ENCODE data around the gene FAM118B.

The FAM118B gene

GRCh38 chr11:126193038-126193478 is 18.5 kb upstream of the FAM118B start:
- Mint-ChIP-seq H3K27me3 (no peaks in the 10 kb centered on the region), H3K4me1 (peaks cover 9% of the 10 kb centered on the region), H3K4me3 (no peak overlapping the region), H3K9me3 (peaks cover 8% of the 10 kb centered on the region), H3K36me3 (peaks cover 28% of the 10 kb centered on the region), H3K27ac (no peak overlapping the region)
- no peak for DNase-seq
- CTCF ChIA-PET, result interaction anchor here (0.7 to 4.8 kb wide), 15 partner anchors 10 to 282 kb away, joined by 3 to 79 read pairs (median 5); no protein-coding TSS in a partner anchor

DNA sequence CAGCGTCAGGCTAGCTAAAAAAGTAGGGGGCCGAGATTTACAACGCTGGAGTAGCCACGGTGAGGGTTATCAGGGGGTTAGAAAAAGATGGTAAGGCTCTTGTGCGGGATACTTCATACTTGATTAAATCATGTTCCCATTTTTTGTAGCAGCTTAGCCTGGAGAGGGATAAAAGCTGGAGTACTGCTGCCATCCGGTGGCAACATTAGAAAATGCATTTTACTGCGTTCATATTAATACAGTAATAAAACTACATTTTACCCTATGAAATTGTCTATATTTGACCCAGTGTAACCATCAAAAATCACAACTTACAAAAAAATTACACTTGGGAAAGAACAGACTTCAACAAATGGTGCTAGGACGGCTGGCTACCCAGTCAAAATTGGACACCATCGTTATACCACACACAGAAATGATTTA is 17.4 kb upstream of the FAM118B start:
- DNase-seq, result peak; percentile 66
- Mint-ChIP-seq H3K9me3 (peaks cover 8% of the 10 kb centered on the region), H3K27ac (no peak overlapping the region), H3K4me3 (no peak overlapping the region), H3K4me1 (no peaks in the 10 kb centered on the region), H3K36me3 (peaks cover 33% of the 10 kb centered on the region), H3K27me3 (no peaks in the 10 kb centered on the region)
- CTCF ChIA-PET, result interaction anchor here (0.6 to 4.8 kb wide), 20 partner anchors 11 to 283 kb away, joined by 3 to 79 read pairs (median 4); no protein-coding TSS in a partner anchor

DNA sequence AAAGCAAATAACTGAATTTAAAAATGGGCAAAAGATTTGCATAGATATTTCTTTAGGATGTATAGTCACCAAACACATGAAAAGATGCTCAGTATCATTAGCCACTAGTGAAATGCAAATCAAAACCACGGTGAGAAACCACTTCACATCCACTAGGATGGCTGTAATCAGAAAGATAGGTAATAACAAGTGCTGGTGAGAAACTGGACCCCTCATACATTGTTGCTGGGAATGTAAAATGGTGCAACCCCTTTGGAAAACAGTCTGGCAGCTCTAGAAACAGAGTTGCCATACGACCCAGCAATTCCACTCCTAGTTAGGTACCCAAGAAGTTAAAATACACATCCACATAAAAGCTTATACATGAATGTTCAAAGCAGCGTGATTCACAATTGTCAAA is 16.5 kb upstream of the FAM118B start:
- Mint-ChIP-seq H3K4me3 (no peak overlapping the region), H3K4me1 (no peaks in the 10 kb centered on the region), H3K27ac (no peak overlapping the region), H3K9me3 (peaks cover 8% of the 10 kb centered on the region), H3K36me3 (peaks cover 39% of the 10 kb centered on the region), H3K27me3 (no peaks in the 10 kb centered on the region)
- DNase-seq, result no peak
- CTCF ChIA-PET, result interaction anchor here (0.9 to 4.8 kb wide), 4 partner anchors 13 to 270 kb away, joined by 3 to 79 read pairs (median 4); no protein-coding TSS in a partner anchor

- no peaks in the 10 kb centered on the region for H3K4me1 Mint-ChIP-seq
- no peak for DNase-seq
- CTCF ChIA-PET, result interaction anchor here (2.1 kb wide), 1 partner anchor 275 kb away, joined by 11 read pairs; no protein-coding TSS in a partner anchor
- H3K27ac Mint-ChIP-seq, result no peak overlapping the region
- H3K36me3 Mint-ChIP-seq, result peaks cover 49% of the 10 kb centered on the region
- peaks cover 8% of the 10 kb centered on the region for H3K9me3 Mint-ChIP-seq
- no peak overlapping the region for H3K4me3 Mint-ChIP-seq
- H3K27me3 Mint-ChIP-seq, result no peaks in the 10 kb centered on the region
Measured at GRCh38 chr11:126197277-126197939, 14.2 kb upstream of the FAM118B start.

GRCh38 chr11:126198648-126199047 is 12.9 kb upstream of the FAM118B start:
- H3K4me1 Mint-ChIP-seq, result no peaks in the 10 kb centered on the region
- no peak for DNase-seq
- H3K4me3 Mint-ChIP-seq, result no peak overlapping the region
- H3K27me3 Mint-ChIP-seq, result no peaks in the 10 kb centered on the region
- CTCF ChIA-PET, result interaction anchor here (1.1 to 2.1 kb wide), 2 partner anchors 256 to 276 kb away, joined by 3 to 11 read pairs; no protein-coding TSS in a partner anchor
- peaks cover 8% of the 10 kb centered on the region for H3K9me3 Mint-ChIP-seq
- H3K36me3 Mint-ChIP-seq, result peaks cover 55% of the 10 kb centered on the region
- no peak overlapping the region for H3K27ac Mint-ChIP-seq

GRCh38 chr11:126202646-126203359 is 8.8 kb upstream of the FAM118B start:
- H3K36me3 Mint-ChIP-seq, result peaks cover 53% of the 10 kb centered on the region
- H3K27ac Mint-ChIP-seq, result no peak overlapping the region
- H3K27me3 Mint-ChIP-seq, result no peaks in the 10 kb centered on the region
- no peak for DNase-seq
- H3K4me3 Mint-ChIP-seq, result no peak overlapping the region
- H3K9me3 Mint-ChIP-seq, result no peaks in the 10 kb centered on the region
- no peaks in the 10 kb centered on the region for H3K4me1 Mint-ChIP-seq
- CTCF ChIA-PET, result interaction anchor here (0.6 kb wide), 1 partner anchor 75 kb away, joined by 3 read pairs; no protein-coding TSS in a partner anchor

- no peak for DNase-seq
- CTCF ChIA-PET, result interaction anchor here (1.4 kb wide), 1 partner anchor 11 kb away, joined by 5 read pairs; no protein-coding TSS in a partner anchor
- H3K9me3 Mint-ChIP-seq, result no peaks in the 10 kb centered on the region
Measured at GRCh38 chr11:126205359-126205758, 6.2 kb upstream of the FAM118B start.

DNA sequence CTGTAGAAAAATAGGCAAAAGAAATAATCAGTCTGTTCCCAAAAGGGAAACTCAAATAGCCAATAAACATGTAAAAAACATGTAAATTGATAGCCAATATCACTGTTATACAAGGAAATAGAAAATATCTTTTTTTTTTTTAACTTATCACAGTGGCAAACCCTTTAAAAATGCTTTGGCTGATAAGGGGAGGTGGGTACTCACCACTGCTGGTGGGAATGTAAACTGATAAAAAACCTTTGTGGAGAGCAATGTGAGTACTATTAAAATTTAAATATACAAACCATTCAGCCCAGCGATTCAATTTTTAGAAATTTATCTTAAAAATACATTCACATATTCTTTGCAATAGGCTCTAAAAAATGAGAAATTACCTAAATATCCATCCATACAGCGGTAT is 3.7 kb upstream of the FAM118B start:
- DNase-seq, result no peak
- Mint-ChIP-seq H3K9me3 (no peaks in the 10 kb centered on the region), H3K36me3 (peaks cover 41% of the 10 kb centered on the region), H3K4me3 (no peak overlapping the region), H3K4me1 (peaks cover 30% of the 10 kb centered on the region), H3K27me3 (peaks cover 8% of the 10 kb centered on the region), H3K27ac (no peak overlapping the region)
- CTCF ChIA-PET, result interaction anchor here (0.9 kb wide), 1 partner anchor 13 kb away, joined by 3 read pairs; no protein-coding TSS in a partner anchor

More at GRCh38 chr11:126205359-126205758, 6.2 kb upstream of the FAM118B start:
- H3K27me3 Mint-ChIP-seq, result no peaks in the 10 kb centered on the region
- H3K36me3 Mint-ChIP-seq, result peaks cover 49% of the 10 kb centered on the region
- H3K27ac Mint-ChIP-seq, result no peak overlapping the region
- H3K4me1 Mint-ChIP-seq, result peaks cover 6% of the 10 kb centered on the region
- no peak overlapping the region for H3K4me3 Mint-ChIP-seq

- Mint-ChIP-seq H3K27ac (peak overlapping the region; percentile 91), H3K27me3 (peaks cover 8% of the 10 kb centered on the region), H3K4me3 (peak overlapping the region; percentile 98), H3K4me1 (peaks cover 39% of the 10 kb centered on the region), H3K36me3 (peaks cover 21% of the 10 kb centered on the region), H3K9me3 (no peaks in the 10 kb centered on the region)
- CTCF ChIA-PET, result no interaction called here
- no peak for DNase-seq
Measured at GRCh38 chr11:126210871-126211235, 729 bp upstream of the FAM118B start.

GRCh38 chr11:126212089-126212660 is 593 bp downstream of the FAM118B start:
- Mint-ChIP-seq H3K27ac (peak overlapping the region; percentile 91), H3K4me1 (peaks cover 40% of the 10 kb centered on the region), H3K27me3 (peaks cover 8% of the 10 kb centered on the region), H3K36me3 (peaks cover 15% of the 10 kb centered on the region), H3K4me3 (peak overlapping the region; percentile 98), H3K9me3 (no peaks in the 10 kb centered on the region)
- no peak for DNase-seq
- CTCF ChIA-PET, result no interaction called here

- Mint-ChIP-seq H3K27ac (no peak overlapping the region), H3K36me3 (peaks cover 7% of the 10 kb centered on the region), H3K4me1 (peaks cover 45% of the 10 kb centered on the region), H3K27me3 (peaks cover 8% of the 10 kb centered on the region), H3K4me3 (no peak overlapping the region), H3K9me3 (no peaks in the 10 kb centered on the region)
- CTCF ChIA-PET, result no interaction called here
- DNase-seq, result no peak
Measured at GRCh38 chr11:126214441-126214840, 2.9 kb downstream of the FAM118B start.

DNA sequence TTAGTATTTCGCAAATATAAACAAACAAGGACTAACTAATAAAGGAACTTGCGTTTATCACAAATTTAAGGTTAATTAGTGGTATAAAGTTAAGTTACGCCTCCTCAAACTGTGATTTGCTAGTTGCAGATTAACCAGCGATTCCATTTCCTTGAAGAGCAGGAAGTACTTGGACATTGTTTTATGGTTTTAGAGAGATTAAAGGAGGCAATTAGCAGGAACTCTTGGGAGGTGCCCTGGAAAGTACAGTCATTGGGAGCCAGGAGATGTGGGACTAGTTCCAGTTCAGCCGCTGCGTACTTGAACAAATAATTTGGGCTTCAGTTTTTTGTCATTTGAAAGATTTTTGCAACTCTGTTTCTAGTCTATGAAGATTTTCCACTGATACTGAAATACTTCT is 3.3 kb downstream of the FAM118B start:
- peaks cover 44% of the 10 kb centered on the region for H3K4me1 Mint-ChIP-seq
- H3K27me3 Mint-ChIP-seq, result peaks cover 8% of the 10 kb centered on the region
- no peak for DNase-seq
- H3K36me3 Mint-ChIP-seq, result peaks cover 5% of the 10 kb centered on the region
- H3K27ac Mint-ChIP-seq, result no peak overlapping the region
- CTCF ChIA-PET, result no interaction called here
- no peaks in the 10 kb centered on the region for H3K9me3 Mint-ChIP-seq
- no peak overlapping the region for H3K4me3 Mint-ChIP-seq

DNA sequence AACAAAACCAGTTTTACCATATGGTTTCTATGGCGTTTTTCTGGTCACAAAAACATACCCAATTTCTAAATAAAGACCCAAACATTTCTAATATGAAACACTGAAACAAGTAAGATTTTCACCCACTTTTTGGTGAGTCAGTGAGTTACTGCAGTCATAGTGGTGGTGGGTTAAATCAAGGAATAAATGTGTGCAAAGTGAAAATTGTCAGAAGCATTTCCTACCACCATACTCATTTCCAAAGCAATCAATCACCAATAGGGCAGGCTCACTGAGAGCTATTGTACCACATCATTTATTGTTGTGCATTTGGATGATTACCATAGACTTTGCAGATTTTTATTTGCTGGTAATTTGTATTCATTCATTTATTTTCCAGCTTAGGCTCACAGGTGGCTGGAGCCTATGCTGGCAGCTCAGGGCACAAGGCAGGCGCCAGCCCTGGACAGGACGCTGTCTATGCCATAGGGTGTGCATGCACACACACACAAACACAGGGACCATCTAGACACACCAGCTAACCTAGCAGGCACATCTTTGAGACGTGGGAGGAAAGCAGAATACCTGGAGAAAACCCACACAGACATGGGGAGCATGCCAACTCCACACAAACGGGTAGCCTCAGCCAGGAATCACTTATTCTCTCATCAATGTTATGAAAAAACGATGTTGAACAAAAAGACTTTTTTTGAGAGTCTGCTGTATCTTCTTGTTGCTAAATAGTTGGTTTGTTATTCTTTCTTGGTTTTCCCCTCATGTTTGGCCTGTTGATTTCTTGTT is 5.1 kb downstream of the FAM118B start:
- CTCF ChIA-PET, result interaction anchor here (0.6 kb wide), 1 partner anchor 82 kb away, joined by 3 read pairs; no protein-coding TSS in a partner anchor
- H3K9me3 Mint-ChIP-seq, result no peaks in the 10 kb centered on the region
- DNase-seq, result no peak
- no peak overlapping the region for H3K27ac Mint-ChIP-seq
- peaks cover 8% of the 10 kb centered on the region for H3K27me3 Mint-ChIP-seq
- H3K4me3 Mint-ChIP-seq, result no peak overlapping the region
- peaks cover 26% of the 10 kb centered on the region for H3K4me1 Mint-ChIP-seq
- H3K36me3 Mint-ChIP-seq, result no peaks in the 10 kb centered on the region

DNA sequence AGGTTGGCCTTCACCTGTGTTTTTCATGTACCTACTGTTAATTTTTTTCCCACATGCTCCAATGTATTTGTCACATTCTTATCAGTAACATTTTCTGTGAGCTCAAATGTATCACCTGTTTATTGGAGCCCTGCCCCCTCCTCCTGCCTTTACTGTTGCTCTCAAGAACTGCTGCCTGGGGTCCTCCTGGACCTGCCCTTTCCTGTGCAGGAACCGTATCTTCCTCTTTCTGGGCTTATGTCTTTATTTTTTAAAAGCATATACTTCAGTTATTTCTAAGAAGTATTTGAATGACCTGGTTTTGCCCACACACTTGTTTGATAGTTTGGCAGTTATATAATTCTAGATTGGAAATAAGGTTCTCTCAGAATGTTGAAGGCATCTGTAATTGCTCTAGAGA is 5.9 kb downstream of the FAM118B start:
- no peak overlapping the region for H3K27ac Mint-ChIP-seq
- CTCF ChIA-PET, result no interaction called here
- H3K9me3 Mint-ChIP-seq, result no peaks in the 10 kb centered on the region
- DNase-seq, result no peak
- H3K36me3 Mint-ChIP-seq, result no peaks in the 10 kb centered on the region
- peaks cover 4% of the 10 kb centered on the region for H3K27me3 Mint-ChIP-seq
- no peak overlapping the region for H3K4me3 Mint-ChIP-seq
- peaks cover 19% of the 10 kb centered on the region for H3K4me1 Mint-ChIP-seq
